ENCODE data around the gene SLC7A8.

SLC7A8 gene

GRCh38 chr14:23093991-23094665 lies 89.3 kb downstream of the SLC7A8 start:
- TF ChIP-seq PAX5 (IDR thresholded peaks at IDR 0.05; ENCODE audit: insufficient read depth, low read length, severe bottlenecking), result no peak
- no peak for TF ChIP-seq POU2F2 (IDR thresholded peaks at IDR 0.05; ENCODE audit: low read depth, low read length)
- no peak for TF ChIP-seq SPI1 (IDR thresholded peaks at IDR 0.05; ENCODE audit: low read depth, low read length)
- DNase-seq (ENCODE audit: insufficient read length, low spot score), result no peak
- FAIRE-seq, result no peak

GRCh38 chr14:23093526-23093925 lies 89.9 kb downstream of the SLC7A8 start:
- DNase-seq (ENCODE audit: insufficient read length, low spot score), result no peak
- no peak for FAIRE-seq
- no peak for TF ChIP-seq POLR2A (IDR thresholded peaks at IDR 0.05; ENCODE audit: low read depth, low read length)
- no peak for TF ChIP-seq SPI1 (IDR thresholded peaks at IDR 0.05; ENCODE audit: low read depth, low read length)

GRCh38 chr14:23093104-23093503 lies 90.4 kb downstream of the SLC7A8 start:
- FAIRE-seq (no peak), DNase-seq (ENCODE audit: insufficient read length, low spot score) (no peak)
- no peak for TF ChIP-seq TAF1 (IDR thresholded peaks at IDR 0.05; ENCODE audit: low read depth, low read length)
- no peak for TF ChIP-seq POLR2A (IDR thresholded peaks at IDR 0.05; ENCODE audit: low read depth, low read length)
- no peak for TF ChIP-seq POU2F2 (IDR thresholded peaks at IDR 0.05; ENCODE audit: low read depth, low read length)
- TF ChIP-seq PAX5 (IDR thresholded peaks at IDR 0.05; ENCODE audit: insufficient read depth, low read length, severe bottlenecking), result no peak
- no peak for TF ChIP-seq SPI1 (IDR thresholded peaks at IDR 0.05; ENCODE audit: low read depth, low read length)
- no peak for TF ChIP-seq POLR2AphosphoS5 (IDR thresholded peaks at IDR 0.05; ENCODE audit: low read depth, low read length)

- FAIRE-seq (no peak), DNase-seq (ENCODE audit: insufficient read length, low spot score) (no peak)
- TF ChIP-seq SPI1 (IDR thresholded peaks at IDR 0.05; ENCODE audit: low read depth, low read length), result no peak
Measured at GRCh38 chr14:23091294-23092225, 91.9 kb downstream of the SLC7A8 start.

- DNase-seq (ENCODE audit: insufficient read length, low spot score) (no peak), FAIRE-seq (no peak)
- TF ChIP-seq TAF1 (IDR thresholded peaks at IDR 0.05; ENCODE audit: low read depth, low read length), result no peak
- TF ChIP-seq POLR2A (IDR thresholded peaks at IDR 0.05; ENCODE audit: low read depth, low read length), result no peak
- no peak for TF ChIP-seq POLR2AphosphoS5 (IDR thresholded peaks at IDR 0.05; ENCODE audit: low read depth, low read length)
- no peak for TF ChIP-seq SPI1 (IDR thresholded peaks at IDR 0.05; ENCODE audit: low read depth, low read length)
- TF ChIP-seq PAX5 (IDR thresholded peaks at IDR 0.05; ENCODE audit: insufficient read depth, low read length, severe bottlenecking), result no peak
- no peak for TF ChIP-seq POU2F2 (IDR thresholded peaks at IDR 0.05; ENCODE audit: low read depth, low read length)
Measured at GRCh38 chr14:23090254-23090636, 93.2 kb downstream of the SLC7A8 start.

GRCh38 chr14:23089498-23090253 lies 93.8 kb downstream of the SLC7A8 start:
- TF ChIP-seq POLR2AphosphoS5 (IDR thresholded peaks at IDR 0.05; ENCODE audit: low read depth, low read length), result no peak
- no peak for TF ChIP-seq TAF1 (IDR thresholded peaks at IDR 0.05; ENCODE audit: low read depth, low read length)
- no peak for TF ChIP-seq PAX5 (IDR thresholded peaks at IDR 0.05; ENCODE audit: insufficient read depth, low read length, severe bottlenecking)
- TF ChIP-seq SPI1 (IDR thresholded peaks at IDR 0.05; ENCODE audit: low read depth, low read length), result no peak
- TF ChIP-seq POLR2A (IDR thresholded peaks at IDR 0.05; ENCODE audit: low read depth, low read length), result no peak
- no peak for TF ChIP-seq POU2F2 (IDR thresholded peaks at IDR 0.05; ENCODE audit: low read depth, low read length)

GRCh38 chr14:23086565-23086964 lies 96.9 kb downstream of the SLC7A8 start:
- no peak for FAIRE-seq
- no peak for DNase-seq (ENCODE audit: insufficient read length, low spot score)
- TF ChIP-seq POU2F2 (IDR thresholded peaks at IDR 0.05; ENCODE audit: low read depth, low read length) (no peak), TAF1 (IDR thresholded peaks at IDR 0.05; ENCODE audit: low read depth, low read length) (no peak), PAX5 (IDR thresholded peaks at IDR 0.05; ENCODE audit: insufficient read depth, low read length, severe bottlenecking) (no peak), SPI1 (IDR thresholded peaks at IDR 0.05; ENCODE audit: low read depth, low read length) (no peak), POLR2AphosphoS5 (IDR thresholded peaks at IDR 0.05; ENCODE audit: low read depth, low read length) (no peak), POLR2A (IDR thresholded peaks at IDR 0.05; ENCODE audit: low read depth, low read length) (no peak)

More at GRCh38 chr14:23089498-23090253, 93.8 kb downstream of the SLC7A8 start:
- FAIRE-seq (no peak), DNase-seq (ENCODE audit: insufficient read length, low spot score) (no peak)

GRCh38 chr14:23085458-23085857 lies 98.0 kb downstream of the SLC7A8 start:
- FAIRE-seq, result no peak
- TF ChIP-seq POU2F2 (IDR thresholded peaks at IDR 0.05; ENCODE audit: low read depth, low read length), result no peak
- TF ChIP-seq TAF1 (IDR thresholded peaks at IDR 0.05; ENCODE audit: low read depth, low read length), result no peak
- TF ChIP-seq POLR2AphosphoS5 (IDR thresholded peaks at IDR 0.05; ENCODE audit: low read depth, low read length), result no peak
- no peak for TF ChIP-seq SPI1 (IDR thresholded peaks at IDR 0.05; ENCODE audit: low read depth, low read length)
- TF ChIP-seq POLR2A (IDR thresholded peaks at IDR 0.05; ENCODE audit: low read depth, low read length), result no peak
- TF ChIP-seq PAX5 (IDR thresholded peaks at IDR 0.05; ENCODE audit: insufficient read depth, low read length, severe bottlenecking), result no peak
- DNase-seq (ENCODE audit: insufficient read length, low spot score), result no peak

- DNase-seq (ENCODE audit: insufficient read length, low spot score), result no peak
- FAIRE-seq, result no peak
- TF ChIP-seq PAX5 (IDR thresholded peaks at IDR 0.05; ENCODE audit: insufficient read depth, low read length, severe bottlenecking) (no peak), POU2F2 (IDR thresholded peaks at IDR 0.05; ENCODE audit: low read depth, low read length) (no peak), TAF1 (IDR thresholded peaks at IDR 0.05; ENCODE audit: low read depth, low read length) (no peak), SPI1 (IDR thresholded peaks at IDR 0.05; ENCODE audit: low read depth, low read length) (no peak), POLR2A (IDR thresholded peaks at IDR 0.05; ENCODE audit: low read depth, low read length) (no peak), POLR2AphosphoS5 (IDR thresholded peaks at IDR 0.05; ENCODE audit: low read depth, low read length) (no peak)
Measured at GRCh38 chr14:23080474-23080873, 103.0 kb downstream of the SLC7A8 start.
